Measurements from ENCODE around the gene SPATA6L. TPM values are rescaled to one million over a fixed set of nuclear protein-coding genes. Genes with fewer than 3 reads are reported as not detected.

Gene SPATA6L
- polyA plus RNA-seq, 4 donors, result 0.54 to 8.5 (median 5.2) TPM

GRCh38 chr9:4555236-4555635 is 111.0 kb downstream of the SPATA6L start:
- Histone ChIP-seq H3K9me3 (ENCODE audit: control insufficient read depth in 2 of 2, insufficient read depth in 1 of 2, low read depth in 1 of 2, low read length in 1 of 2) (no peaks in the 10 kb centered on the region), H3K27me3 (ENCODE audit: control insufficient read depth in 3 of 3, insufficient read depth in 3 of 3, low read length in 3 of 3) (no peaks in the 10 kb centered on the region), H3K4me3 (ENCODE audit: low read depth in 1 of 3, low read length in 3 of 3) (no peak overlapping the region), H3K36me3 (ENCODE audit: control insufficient read depth in 3 of 3, insufficient read depth in 2 of 3, low read depth in 1 of 3, low read length in 3 of 3) (peaks cover 0 to 2% (median 0%) of the 10 kb centered on the region in 3 donors), H3K4me1 (ENCODE audit: control insufficient read depth in 3 of 3, insufficient read depth in 2 of 3, low read depth in 1 of 3, low read length in 2 of 3) (peaks cover 0 to 16% (median 1%) of the 10 kb centered on the region in 3 donors), H3K27ac (ENCODE audit: low read depth in 1 of 3, low read length in 2 of 3) (no peak overlapping the region)
- FAIRE-seq (no peak), DNase-seq (no peak)
- WGBS, 3 donors, result 62 to 71% (median 66%) methylated on average over 2 of the region's 2 CpGs

DNA sequence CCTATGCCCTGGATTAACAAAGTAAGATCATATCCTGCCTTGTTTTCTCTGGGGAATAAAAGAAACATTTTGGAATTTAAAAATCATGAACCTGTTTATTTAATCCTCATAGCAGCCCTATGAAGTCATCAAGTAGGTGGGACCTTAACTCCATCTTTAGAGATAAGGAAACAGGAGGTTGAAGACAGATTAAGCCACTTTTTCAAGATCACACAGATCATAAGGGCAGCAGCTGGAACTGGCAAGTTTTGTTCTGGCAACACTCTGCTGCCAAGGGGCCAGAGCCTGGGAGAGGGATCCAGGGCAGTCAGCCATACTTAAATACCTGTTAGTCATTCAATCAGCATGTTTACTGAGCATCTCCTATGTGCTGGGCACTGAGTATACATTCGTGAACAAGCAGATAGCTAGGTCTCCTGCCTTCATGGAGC is 112.3 kb downstream of the SPATA6L start:
- DNase-seq (no peak), FAIRE-seq (no peak)
- Histone ChIP-seq H3K4me1 (ENCODE audit: control insufficient read depth in 3 of 3, insufficient read depth in 2 of 3, low read depth in 1 of 3, low read length in 2 of 3) (peaks cover 0 to 21% (median 2%) of the 10 kb centered on the region in 3 donors), H3K9me3 (ENCODE audit: control insufficient read depth in 2 of 2, insufficient read depth in 1 of 2, low read depth in 1 of 2, low read length in 1 of 2) (no peaks in the 10 kb centered on the region), H3K36me3 (ENCODE audit: control insufficient read depth in 3 of 3, insufficient read depth in 2 of 3, low read depth in 1 of 3, low read length in 3 of 3) (peaks cover 0 to 9% (median 0%) of the 10 kb centered on the region in 3 donors), H3K27ac (ENCODE audit: low read depth in 1 of 3, low read length in 2 of 3) (no peak overlapping the region), H3K4me3 (ENCODE audit: low read depth in 1 of 3, low read length in 3 of 3) (no peak overlapping the region), H3K27me3 (ENCODE audit: control insufficient read depth in 3 of 3, insufficient read depth in 3 of 3, low read length in 3 of 3) (no peaks in the 10 kb centered on the region)
- WGBS, 3 donors, result 72 to 85% (median 79%) methylated on average over 1 of the region's 1 CpG

DNA sequence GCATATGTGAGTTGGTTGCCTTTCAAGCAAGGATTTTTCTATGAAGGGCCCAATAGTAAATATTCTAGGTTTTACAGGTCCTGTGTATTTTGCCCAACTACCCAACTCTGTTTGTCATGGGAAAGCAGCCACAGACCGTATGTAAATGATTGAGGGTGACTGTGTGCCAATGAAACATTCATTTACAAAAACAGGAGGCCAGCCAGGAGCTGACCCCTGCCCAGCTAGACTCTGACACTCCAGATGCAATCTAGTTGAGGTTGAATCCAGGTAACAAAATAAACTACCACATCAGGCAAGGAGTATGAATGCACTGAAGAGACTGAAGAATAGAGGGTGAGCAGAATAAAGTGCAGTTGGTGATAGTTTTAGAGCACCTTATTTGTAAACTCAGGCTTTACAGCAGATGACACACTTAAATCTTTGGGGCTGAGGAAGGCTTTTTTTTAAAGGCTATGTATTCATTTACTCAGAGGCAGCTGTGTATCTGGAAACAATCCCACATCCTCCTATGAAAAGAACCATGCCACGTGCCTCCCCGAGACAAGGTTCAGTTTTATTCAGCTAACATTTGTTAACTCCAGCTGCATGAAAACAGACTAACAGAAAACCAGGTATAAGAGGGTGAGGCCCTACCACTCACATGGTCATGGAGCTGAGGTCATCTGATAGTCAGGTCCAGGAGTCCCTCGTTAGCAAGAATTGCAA is 115.3 kb downstream of the SPATA6L start:
- Histone ChIP-seq H3K4me3 (ENCODE audit: low read depth in 1 of 3, low read length in 3 of 3) (no peak overlapping the region), H3K4me1 (ENCODE audit: control insufficient read depth in 3 of 3, insufficient read depth in 2 of 3, low read depth in 1 of 3, low read length in 2 of 3) (peaks cover 0 to 24% (median 2%) of the 10 kb centered on the region in 3 donors), H3K36me3 (ENCODE audit: control insufficient read depth in 3 of 3, insufficient read depth in 2 of 3, low read depth in 1 of 3, low read length in 3 of 3) (peaks cover 0 to 12% (median 3%) of the 10 kb centered on the region in 3 donors), H3K27ac (ENCODE audit: low read depth in 1 of 3, low read length in 2 of 3) (peak overlapping the region in 2 of 3 donors; percentile 21 to 76), H3K9me3 (ENCODE audit: control insufficient read depth in 2 of 2, insufficient read depth in 1 of 2, low read depth in 1 of 2, low read length in 1 of 2) (no peaks in the 10 kb centered on the region), H3K27me3 (ENCODE audit: control insufficient read depth in 3 of 3, insufficient read depth in 3 of 3, low read length in 3 of 3) (no peaks in the 10 kb centered on the region)
- WGBS, 3 donors, result 23 to 32% (median 25%) methylated on average over 4 of the region's 4 CpGs
- FAIRE-seq (no peak), DNase-seq (peak; percentile 32 to 75)

- Histone ChIP-seq H3K9me3 (ENCODE audit: control insufficient read depth in 2 of 2, insufficient read depth in 1 of 2, low read depth in 1 of 2, low read length in 1 of 2) (no peaks in the 10 kb centered on the region), H3K4me1 (ENCODE audit: control insufficient read depth in 3 of 3, insufficient read depth in 2 of 3, low read depth in 1 of 3, low read length in 2 of 3) (peaks cover 0 to 24% (median 2%) of the 10 kb centered on the region in 3 donors), H3K27ac (ENCODE audit: low read depth in 1 of 3, low read length in 2 of 3) (peak overlapping the region in 2 of 3 donors; percentile 6 to 76), H3K27me3 (ENCODE audit: control insufficient read depth in 3 of 3, insufficient read depth in 3 of 3, low read length in 3 of 3) (no peaks in the 10 kb centered on the region), H3K36me3 (ENCODE audit: control insufficient read depth in 3 of 3, insufficient read depth in 2 of 3, low read depth in 1 of 3, low read length in 3 of 3) (peaks cover 0 to 12% (median 3%) of the 10 kb centered on the region in 3 donors), H3K4me3 (ENCODE audit: low read depth in 1 of 3, low read length in 3 of 3) (no peak overlapping the region)
- WGBS, 3 donors, result 56 to 75% (median 73%) methylated on average over 4 of the region's 4 CpGs
- DNase-seq (no peak), FAIRE-seq (no peak)
These were observed 116.5 kb downstream of the SPATA6L start for GRCh38 chr9:4549751-4550295.

- FAIRE-seq (no peak), DNase-seq (peak; percentile 27 to 38)
- WGBS, 3 donors, result 70 to 86% (median 84%) methylated on average over 11 of the region's 11 CpGs
- peaks cover 0 to 14% (median 5%) of the 10 kb centered on the region in 3 donors for H3K36me3 ChIP-seq (ENCODE audit: control insufficient read depth in 3 of 3, insufficient read depth in 2 of 3, low read depth in 1 of 3, low read length in 3 of 3)
- peaks cover 0 to 24% (median 2%) of the 10 kb centered on the region in 3 donors for H3K4me1 ChIP-seq (ENCODE audit: control insufficient read depth in 3 of 3, insufficient read depth in 2 of 3, low read depth in 1 of 3, low read length in 2 of 3)
- peak overlapping the region in 2 of 3 donors; percentile 6 to 76 for H3K27ac ChIP-seq (ENCODE audit: low read depth in 1 of 3, low read length in 2 of 3)
- no peak overlapping the region for H3K4me3 ChIP-seq (ENCODE audit: low read depth in 1 of 3, low read length in 3 of 3)
- no peaks in the 10 kb centered on the region for H3K9me3 ChIP-seq (ENCODE audit: control insufficient read depth in 2 of 2, insufficient read depth in 1 of 2, low read depth in 1 of 2, low read length in 1 of 2)
- no peaks in the 10 kb centered on the region for H3K27me3 ChIP-seq (ENCODE audit: control insufficient read depth in 3 of 3, insufficient read depth in 3 of 3, low read length in 3 of 3)
These were observed 117.2 kb downstream of the SPATA6L start for GRCh38 chr9:4548811-4549725.

Other genes with a start within 250 kb of the SPATA6L start
- 10 to 100 TPM; 21.1 to 46.4 (median 42.9) TPM for gene SLC1A1, start 176.0 kb downstream of the SPATA6L start, polyA plus RNA-seq
- 10 to 100 TPM in 1 of 4 donors, 1 to 10 TPM in 3; 5.1 to 21.9 (median 7.5) TPM for gene PLPP6, start 4.2 kb downstream of the SPATA6L start, polyA plus RNA-seq
- gene CDC37L1, start 13.1 kb upstream of the SPATA6L start, polyA plus RNA-seq, result 10 to 100 TPM in 1 of 4 donors, 1 to 10 TPM in 3; 5.6 to 16.0 (median 8.4) TPM
- gene AK3, start 74.7 kb upstream of the SPATA6L start, polyA plus RNA-seq, result 10 to 100 TPM; 45.4 to 79.7 (median 57.4) TPM
- gene RCL1, start 126.5 kb upstream of the SPATA6L start, polyA plus RNA-seq, result 10 to 100 TPM in 2 of 4 donors, 1 to 10 TPM in 2; 2.2 to 12.0 (median 8.2) TPM

Data from small intestine (tissue), 7 donors.